GM06990 (cell line): ENCODE results near the gene PLXNB2.
A peak's percentile ranks its signal among the peaks of the same experiment; 100 is the strongest.

Experiments used
- DNase-seq: peaks from one replicate; pipeline ENCODE4 v3.0.0-alpha.2; 2011; ENCODE audit not compliant: insufficient read length; ENCODE audit errors: extremely low read depth
- H3K27me3 ChIP-seq: replicated peaks from 2 replicates; pipeline ENCODE4 v1.6.0; 2011; ENCODE audit warnings: low read length; ENCODE audit not compliant: control insufficient read depth, insufficient read depth
- H3K36me3 ChIP-seq: 2 replicates; pipeline ENCODE4 v1.5.1; 2011; ENCODE audit warnings: low read length; ENCODE audit not compliant: control insufficient read depth, insufficient read depth
- H3K4me3 ChIP-seq: replicated peaks from 2 replicates; pipeline ENCODE4 v1.5.1; 2011; ENCODE audit warnings: low read depth, mild to moderate bottlenecking, control low read depth, low read length
- TF ChIP-seq, protein P1 (sequence below): IDR thresholded peaks from 2 replicates; pipeline ENCODE4 v1.5.1; 2011; ENCODE audit warnings: low read length, control low read depth, mild to moderate bottlenecking, inconsistent platforms; ENCODE audit not compliant: insufficient read depth, poor library complexity, severe bottlenecking

The PLXNB2 gene

DNA sequence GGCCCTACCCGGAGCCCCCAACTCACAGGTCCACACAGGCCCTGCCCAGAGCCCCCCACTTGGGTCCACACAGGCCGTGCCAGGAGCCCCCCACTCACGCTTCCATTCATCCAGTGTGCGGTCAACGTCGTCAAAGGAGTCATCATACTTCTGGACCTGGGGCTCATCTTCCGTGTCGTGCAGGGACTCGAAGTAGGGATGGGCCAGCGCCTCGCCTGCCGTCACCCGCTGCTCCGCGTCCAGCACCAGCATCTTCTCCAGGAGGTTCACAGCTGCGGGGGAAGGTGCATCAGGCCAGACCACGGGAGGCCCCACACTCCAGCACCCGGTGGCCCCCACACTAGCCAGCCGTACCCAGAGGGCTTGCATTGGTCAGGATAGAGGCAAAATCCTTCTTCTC is 52.3 kb downstream of the PLXNB2 start:
- H3K27me3 ChIP-seq = no peaks in the 10 kb centered on the region
- H3K36me3 ChIP-seq = peaks cover 2% of the 10 kb centered on the region; the same call in 1 of the 2 replicates

GRCh38 chr22:50253941-50254340 is 53.5 kb downstream of the PLXNB2 start:
- no peak overlapping the region for H3K4me3 ChIP-seq
- peak; percentile 9 for DNase-seq
- no peaks in the 10 kb centered on the region for H3K27me3 ChIP-seq
- TF ChIP-seq, protein P1, sequence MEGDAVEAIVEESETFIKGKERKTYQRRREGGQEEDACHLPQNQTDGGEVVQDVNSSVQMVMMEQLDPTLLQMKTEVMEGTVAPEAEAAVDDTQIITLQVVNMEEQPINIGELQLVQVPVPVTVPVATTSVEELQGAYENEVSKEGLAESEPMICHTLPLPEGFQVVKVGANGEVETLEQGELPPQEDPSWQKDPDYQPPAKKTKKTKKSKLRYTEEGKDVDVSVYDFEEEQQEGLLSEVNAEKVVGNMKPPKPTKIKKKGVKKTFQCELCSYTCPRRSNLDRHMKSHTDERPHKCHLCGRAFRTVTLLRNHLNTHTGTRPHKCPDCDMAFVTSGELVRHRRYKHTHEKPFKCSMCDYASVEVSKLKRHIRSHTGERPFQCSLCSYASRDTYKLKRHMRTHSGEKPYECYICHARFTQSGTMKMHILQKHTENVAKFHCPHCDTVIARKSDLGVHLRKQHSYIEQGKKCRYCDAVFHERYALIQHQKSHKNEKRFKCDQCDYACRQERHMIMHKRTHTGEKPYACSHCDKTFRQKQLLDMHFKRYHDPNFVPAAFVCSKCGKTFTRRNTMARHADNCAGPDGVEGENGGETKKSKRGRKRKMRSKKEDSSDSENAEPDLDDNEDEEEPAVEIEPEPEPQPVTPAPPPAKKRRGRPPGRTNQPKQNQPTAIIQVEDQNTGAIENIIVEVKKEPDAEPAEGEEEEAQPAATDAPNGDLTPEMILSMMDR = no peak
- H3K36me3 ChIP-seq = peaks cover 4% of the 10 kb centered on the region

More for the DNA sequence above, 52.3 kb downstream of the PLXNB2 start:
- H3K4me3 ChIP-seq = no peak overlapping the region
- DNase-seq = no peak
- TF ChIP-seq, protein P1 = no peak

GRCh38 chr22:50253046-50253915 is 54.2 kb downstream of the PLXNB2 start:
- peak; percentile 1 for DNase-seq
- Histone ChIP-seq H3K27me3 (no peaks in the 10 kb centered on the region), H3K4me3 (no peak overlapping the region), H3K36me3 (peaks cover 4% of the 10 kb centered on the region)
- TF ChIP-seq, protein P1 = no peak

DNA sequence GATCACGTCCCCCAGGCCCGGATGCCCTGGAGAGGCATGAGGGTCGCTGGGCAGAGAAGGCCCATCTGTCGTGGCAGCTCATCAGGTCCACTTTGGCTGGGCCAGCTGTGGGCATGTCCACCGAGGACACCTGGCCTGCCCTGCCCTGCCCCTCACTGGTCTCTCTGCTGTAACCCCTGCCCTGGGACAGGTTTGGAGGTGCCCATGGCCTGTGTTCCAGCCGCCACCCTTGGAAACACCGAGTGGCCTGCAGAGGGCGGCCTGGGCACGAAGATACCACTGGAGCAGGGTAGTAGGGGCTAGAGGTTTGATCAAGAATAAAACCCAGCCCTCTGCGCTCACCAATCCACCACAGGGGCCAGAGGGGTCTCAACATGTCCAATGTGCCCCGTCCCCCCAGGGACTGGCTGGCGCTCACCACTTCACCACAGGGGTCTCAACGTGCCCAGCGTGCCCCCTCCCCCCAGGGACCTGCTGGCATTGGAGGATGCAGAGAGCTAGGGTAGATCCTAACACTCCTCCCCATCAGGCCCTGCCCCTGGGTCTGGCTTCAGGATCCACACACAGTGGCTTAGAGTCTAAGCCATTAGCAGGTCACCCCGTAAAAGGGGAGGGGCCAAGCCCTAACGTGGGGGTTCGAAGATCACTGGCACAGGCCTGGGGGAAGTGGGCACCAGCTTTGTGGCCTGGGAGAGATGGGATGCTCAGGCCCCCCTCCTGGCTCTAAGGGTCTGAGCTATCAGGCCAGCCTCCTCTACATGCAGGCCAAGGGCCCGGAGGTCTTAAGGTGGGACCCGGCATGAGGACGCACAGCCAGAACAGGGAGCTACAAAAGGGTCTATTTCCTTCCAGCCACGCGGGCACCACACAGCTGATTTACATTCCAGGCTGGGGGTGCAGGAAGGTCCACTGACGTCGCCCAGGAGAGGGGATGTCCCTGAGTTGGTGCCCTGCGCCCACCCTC is 55.1 kb downstream of the PLXNB2 start:
- Histone ChIP-seq H3K27me3 (no peaks in the 10 kb centered on the region), H3K36me3 (peaks cover 7% of the 10 kb centered on the region), H3K4me3 (no peak overlapping the region)
- peak; percentile 61 for DNase-seq
- TF ChIP-seq, protein P1 = peak; percentile 77

DNA sequence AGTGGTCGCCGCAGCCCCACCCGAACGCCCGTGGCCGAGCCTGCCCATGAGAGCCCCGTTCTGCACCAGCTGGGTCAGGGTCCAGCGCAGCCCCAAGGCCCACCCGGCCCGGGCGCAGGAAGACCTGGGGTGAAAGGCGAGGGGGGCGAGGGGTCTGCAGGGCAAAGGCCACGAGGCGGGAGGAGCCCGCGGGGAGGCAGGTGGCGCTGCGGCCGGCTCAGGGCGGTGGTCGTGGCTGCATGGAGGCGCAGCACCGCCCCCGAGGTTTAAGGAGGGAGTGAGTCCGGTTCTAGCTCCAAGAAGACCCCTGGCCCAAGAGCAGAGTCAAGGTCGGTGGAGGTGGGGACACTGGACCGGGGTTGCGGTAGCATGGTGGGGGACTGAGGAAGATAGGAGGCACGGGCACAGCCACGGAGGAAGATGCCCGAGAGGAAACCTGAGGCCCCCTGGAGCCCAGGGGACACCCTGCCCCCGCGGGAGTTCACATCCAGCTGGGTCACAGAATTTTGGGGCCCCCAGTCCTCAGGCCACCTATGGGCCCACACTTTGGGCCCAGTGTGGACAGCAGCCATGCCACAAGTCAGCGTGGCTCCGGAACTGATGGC is 55.9 kb downstream of the PLXNB2 start:
- Histone ChIP-seq H3K4me3 (peak overlapping the region; percentile 89), H3K36me3 (peaks cover 13% of the 10 kb centered on the region), H3K27me3 (no peaks in the 10 kb centered on the region)
- no peak for DNase-seq
- TF ChIP-seq, protein P1 = no peak
